Natural killer cell (primary cell): Measurements from ENCODE around the gene SHISA8. TPM values are rescaled to one million over a fixed set of nuclear protein-coding genes. Genes with fewer than 3 reads are reported as not detected.

Experiments used
- ATAC-seq, 3 donors: fragments of 150-1000 bp in 2 of 3; fragments of 200-7000 bp in 1 of 3; cut with Tn5 transposase; 1 replicate in 1 of 3; 2 replicates in 2 of 3; pipeline ENCODE4 v1.10.0; 2021; ENCODE audit warnings: mild to moderate bottlenecking in 2 of 3, moderate library complexity in 2 of 3
- DNase-seq, 2 donors: peaks; one replicate each; pipeline versions ENCODE4 v3.0.0 to v3.0.0-alpha.2; 2013 to 2021; ENCODE audit warnings: mixed read lengths in 1 of 2
- H3K27ac ChIP-seq: one replicate; pipeline ENCODE4 v1.5.1; 2013; ENCODE audit warnings: mild to moderate bottlenecking, low read length
- H3K27me3 ChIP-seq: one replicate; pipeline ENCODE4 v1.6.1; 2013; ENCODE audit warnings: low read length; ENCODE audit not compliant: control insufficient read depth, insufficient read depth
- H3K36me3 ChIP-seq: one replicate; pipeline ENCODE4 v1.6.1; 2013; ENCODE audit warnings: low read length; ENCODE audit not compliant: control insufficient read depth, insufficient read depth
- H3K4me1 ChIP-seq: one replicate; pipeline ENCODE4 v1.6.1; 2013; ENCODE audit warnings: low read length; ENCODE audit not compliant: control insufficient read depth, insufficient read depth
- H3K4me3 ChIP-seq: one replicate; pipeline ENCODE4 v1.5.1; 2013; ENCODE audit warnings: low read length
- H3K9me3 ChIP-seq: one replicate; pipeline ENCODE4 v1.6.1; 2013; ENCODE audit warnings: low read length; ENCODE audit not compliant: control insufficient read depth, insufficient read depth
- H3K27ac Mint-ChIP-seq, 2 donors: one replicate each; pipeline ENCODE4 v1.8.0; 2022; ENCODE audit warnings: mild to moderate bottlenecking in 2 of 2, mixed read lengths in 2 of 2, moderate library complexity in 1 of 2
- H3K27me3 Mint-ChIP-seq, 2 donors: one replicate each; pipeline ENCODE4 v1.8.0; 2022; ENCODE audit warnings: low read depth in 2 of 2, mixed read lengths in 2 of 2
- H3K36me3 Mint-ChIP-seq: one replicate; pipeline ENCODE4 v1.8.0; 2022; ENCODE audit warnings: mixed read lengths
- H3K4me1 Mint-ChIP-seq, 2 donors: one replicate each; pipeline ENCODE4 v1.8.0; 2022; ENCODE audit warnings: mixed read lengths in 2 of 2
- H3K4me3 Mint-ChIP-seq: one replicate; pipeline ENCODE4 v1.8.0; 2022; ENCODE audit warnings: mild to moderate bottlenecking, moderate library complexity, mixed read lengths
- H3K9me3 Mint-ChIP-seq, 2 donors: one replicate each; pipeline ENCODE4 v1.8.0; 2022; ENCODE audit warnings: mixed read lengths in 2 of 2
- CTCF ChIP-seq: fragments of 200-600 bp; IDR thresholded peaks from one replicate; pipeline ENCODE4 v1.8.0; 2022; ENCODE audit warnings: antibody characterized with exemption
- WGBS: methylation state at CpG from one replicate; pipeline ENCODE4 v1.1.7; 2013; ENCODE audit warnings: missing lambda C conversion rate; ENCODE audit not compliant: insufficient coverage; 5-methylcytosine and 5-hydroxymethylcytosine counted together
- intact Hi-C: fragments of 100-400 bp; cut with micrococcal nuclease; formaldehyde crosslinking; loops from one replicate; pipeline ENCODE4 v1.14.2; 2022
- total RNA-seq, 4 donors: library from RNA; stranded (reverse); fragments of 120-200 nt in 1 of 4; gene quantifications; one replicate each; pipeline versions ENCODE4 v1.2.3 to v1.2.4, GENCODE V29; 2013 to 2022

The SHISA8 gene
- total RNA-seq, 3 donors from 2014 or later (not counting 1 experiment from before 2014, with no cell fraction given): 0.24 TPM; not detected in 2

- H3K36me3 ChIP-seq: no peaks in the 10 kb centered on the region
- TF ChIP-seq CTCF: no peak
- H3K4me1 ChIP-seq: peaks cover 52% of the 10 kb centered on the region
- peak in 2 of 3 donors; percentile 57 to 61 for ATAC-seq
- intact Hi-C loops: no loop called here
- H3K9me3 Mint-ChIP-seq: no peaks in the 10 kb centered on the region
- peak in 1 of 2 donors; percentile 61 for DNase-seq
- H3K27ac Mint-ChIP-seq: peak overlapping the region in 1 of 2 donors; percentile 54
- H3K4me1 Mint-ChIP-seq: peaks cover 0 to 19% of the 10 kb centered on the region in 2 donors
- H3K27me3 Mint-ChIP-seq: peaks cover 11 to 13% of the 10 kb centered on the region in 2 donors
- peak overlapping the region; percentile 72 for H3K27ac ChIP-seq
- H3K4me3 Mint-ChIP-seq: peak overlapping the region; percentile 79
- H3K4me3 ChIP-seq: peak overlapping the region; percentile 49
- H3K9me3 ChIP-seq: no peaks in the 10 kb centered on the region
- H3K27me3 ChIP-seq: peaks cover 36% of the 10 kb centered on the region
- H3K36me3 Mint-ChIP-seq: no peaks in the 10 kb centered on the region
- WGBS: 6% methylated on average over 62 of the region's 62 CpGs
These were observed 4.7 kb upstream of the SHISA8 start for GRCh38 chr22:41919357-41920224.

GRCh38 chr22:41917903-41918791 lies 3.3 kb upstream of the SHISA8 start:
- DNase-seq: peak in 1 of 2 donors; percentile 56
- Mint-ChIP-seq H3K36me3 (no peaks in the 10 kb centered on the region), H3K9me3 (no peaks in the 10 kb centered on the region), H3K27ac (no peak overlapping the region), H3K4me1 (peaks cover 0 to 20% of the 10 kb centered on the region in 2 donors), H3K27me3 (peaks cover 13 to 16% of the 10 kb centered on the region in 2 donors), H3K4me3 (peak overlapping the region; percentile 25)
- H3K27me3 ChIP-seq: peaks cover 43% of the 10 kb centered on the region
- intact Hi-C loops: no loop called here
- WGBS: 59% methylated on average over 23 of the region's 23 CpGs
- no peaks in the 10 kb centered on the region for H3K9me3 ChIP-seq
- TF ChIP-seq CTCF: no peak
- H3K36me3 ChIP-seq: no peaks in the 10 kb centered on the region
- ATAC-seq: no peak
- peaks cover 53% of the 10 kb centered on the region for H3K4me1 ChIP-seq
- H3K27ac ChIP-seq: no peak overlapping the region
- no peak overlapping the region for H3K4me3 ChIP-seq

GRCh38 chr22:41917375-41917902 lies 2.6 kb upstream of the SHISA8 start:
- H3K4me3 Mint-ChIP-seq: no peak overlapping the region
- H3K4me1 ChIP-seq: peaks cover 52% of the 10 kb centered on the region
- H3K4me3 ChIP-seq: no peak overlapping the region
- no peaks in the 10 kb centered on the region for H3K36me3 Mint-ChIP-seq
- 79% methylated on average over 11 of the region's 11 CpGs for WGBS
- no peaks in the 10 kb centered on the region for H3K36me3 ChIP-seq
- H3K9me3 ChIP-seq: no peaks in the 10 kb centered on the region
- no peaks in the 10 kb centered on the region for H3K9me3 Mint-ChIP-seq
- H3K27me3 ChIP-seq: peaks cover 50% of the 10 kb centered on the region
- H3K27ac Mint-ChIP-seq: no peak overlapping the region
- DNase-seq: no peak
- ATAC-seq: no peak
- H3K4me1 Mint-ChIP-seq: peaks cover 0 to 23% of the 10 kb centered on the region in 2 donors
- peaks cover 20 to 23% of the 10 kb centered on the region in 2 donors for H3K27me3 Mint-ChIP-seq
- no peak overlapping the region for H3K27ac ChIP-seq
- TF ChIP-seq CTCF: no peak
- intact Hi-C loops: no loop called here
